Endothelial cell of umbilical vein (primary cell): Measurements from ENCODE around the gene SLC10A7. TPM values are rescaled to one million over a fixed set of nuclear protein-coding genes. Genes with fewer than 3 reads are reported as not detected.

Experiments used
- BruUV-seq: library from RNA; stranded (reverse); fragments of 400-500 nt; replicated peaks from 2 replicates; lab custom pipeline; 2021; lab: Mats Ljungman, UMichigan
- CTCF ChIA-PET: fragments of 300-600, 350-600 bp; sonication (Branson Sonifier 250); formaldehyde crosslinking; loops from one replicate; lab custom pipeline; 2021; ENCODE audit warnings: antibody characterized with exemption, inconsistent platforms; lab: Charles Lee
- POLR2A ChIA-PET: fragments of 300-600, 350-600 bp; sonication (Branson Sonifier 250); formaldehyde crosslinking; loops from one replicate; lab custom pipeline; 2021; ENCODE audit warnings: antibody characterized with exemption, inconsistent platforms; lab: Charles Lee
- DNase-seq: peaks from one replicate; pipeline ENCODE4 v3.0.0-alpha.2; 2011; ENCODE audit warnings: low read depth, low spot score
- FAIRE-seq: peaks from 2 replicates; lab custom pipeline; 2011; peaks lifted over from hg19 to GRCh38; lab: Jason Lieb, UNC
- H2AFZ ChIP-seq: 2 replicates; pipeline ENCODE4 v1.6.0; 2012; ENCODE audit warnings: low read depth, low read length, control low read depth, inconsistent platforms
- H3K27ac ChIP-seq: 2 replicates; pipeline ENCODE4 v1.5.1; 2011; ENCODE audit warnings: low read depth, mild to moderate bottlenecking, control low read depth, low read length, moderate library complexity; ENCODE audit not compliant: insufficient read depth
- H3K27me3 ChIP-seq, 2 experiments: 2 replicates each; pipeline versions ENCODE4 v1.6.0 to v1.6.1; 2011; ENCODE audit warnings: low read length in 2 of 2, mixed read lengths in 1 of 2; ENCODE audit not compliant: control insufficient read depth in 2 of 2, insufficient read depth in 2 of 2
- H3K36me3 ChIP-seq, 2 experiments: 2 replicates in 1 of 2; 3 replicates in 1 of 2; pipeline ENCODE4 v1.5.1; 2011; ENCODE audit warnings: low read length in 2 of 2, mild to moderate bottlenecking in 1 of 2, moderate library complexity in 1 of 2; ENCODE audit not compliant: control insufficient read depth in 2 of 2, insufficient read depth in 2 of 2; ENCODE audit errors: extremely low read depth in 1 of 2
- H3K4me1 ChIP-seq: 3 replicates; pipeline ENCODE4 v1.5.1; 2011; ENCODE audit warnings: mild to moderate bottlenecking, low read length; ENCODE audit not compliant: control insufficient read depth, insufficient read depth; ENCODE audit errors: extremely low read depth
- H3K4me2 ChIP-seq: 2 replicates; pipeline ENCODE4 v1.6.1; 2011; ENCODE audit warnings: low read length, control low read depth, mixed read lengths; ENCODE audit not compliant: insufficient read depth
- H3K4me3 ChIP-seq, 3 experiments: fragments of 200-600 bp in 1 of 3; sonication (generic), shearing (Covaris generic) in 1 of 3; replicated peaks in 1 of 3; 2 replicates each; pipeline ENCODE4 v1.5.1; 2011 to 2016; ENCODE audit warnings: control low read depth in 3 of 3, low read length in 3 of 3, mild to moderate bottlenecking in 2 of 3, inconsistent platforms in 1 of 3, low read depth in 1 of 3, moderate library complexity in 1 of 3; ENCODE audit not compliant: insufficient read depth in 1 of 3
- H3K79me2 ChIP-seq: 2 replicates; pipeline ENCODE4 v1.6.0; 2012; ENCODE audit warnings: low read length, inconsistent platforms; ENCODE audit not compliant: control insufficient read depth, insufficient read depth
- H3K9ac ChIP-seq: replicated peaks from 2 replicates; pipeline ENCODE3; 2011; ENCODE audit warnings: low read length, control low read depth; ENCODE audit not compliant: insufficient read depth; ENCODE audit errors: extremely low read depth
- H3K9me1 ChIP-seq: replicated peaks from 3 replicates; pipeline ENCODE4 v1.6.0; 2011; ENCODE audit warnings: mild to moderate bottlenecking, low read length; ENCODE audit not compliant: control insufficient read depth, insufficient read depth; ENCODE audit errors: extremely low read depth
- H3K9me3 ChIP-seq: replicated peaks from 2 replicates; pipeline ENCODE4 v1.5.1; 2012; ENCODE audit warnings: low read length, inconsistent platforms; ENCODE audit not compliant: control insufficient read depth, insufficient read depth
- H4K20me1 ChIP-seq: replicated peaks from 2 replicates; pipeline ENCODE3; 2011; ENCODE audit warnings: mild to moderate bottlenecking, low read length; ENCODE audit not compliant: control insufficient read depth, insufficient read depth; ENCODE audit errors: extremely low read depth
- CTCF ChIP-seq, 2 donors: IDR thresholded peaks; 1 replicate in 1 of 2; 2 replicates in 1 of 2; pipeline ENCODE4 v1.5.1; 2011; ENCODE audit warnings: low read length in 2 of 2, mild to moderate bottlenecking in 2 of 2, moderate library complexity in 2 of 2, control low read depth in 1 of 2, inconsistent platforms in 1 of 2, low read depth in 1 of 2; ENCODE audit not compliant: insufficient read depth in 1 of 2; ENCODE audit errors: extremely low read depth in 1 of 2
- EZH2 ChIP-seq: IDR thresholded peaks from 2 replicates; pipeline ENCODE4 v1.6.1; 2012; ENCODE audit warnings: borderline replicate concordance, low read depth, mild to moderate bottlenecking, moderate library complexity, low read length, inconsistent platforms; ENCODE audit not compliant: severe bottlenecking
- FOS ChIP-seq: IDR thresholded peaks from 2 replicates; pipeline ENCODE4 v1.6.1; 2011; ENCODE audit warnings: mild to moderate bottlenecking, low read length, moderate library complexity, borderline replicate concordance; ENCODE audit not compliant: insufficient read depth
- GATA2 ChIP-seq: IDR thresholded peaks from 2 replicates; pipeline ENCODE4 v1.7.0; 2011; ENCODE audit warnings: low read depth, mild to moderate bottlenecking, moderate library complexity, mixed read lengths, low read length; ENCODE audit not compliant: insufficient read length, insufficient read depth
- JUN ChIP-seq: IDR thresholded peaks from 2 replicates; pipeline ENCODE4 v1.6.1; 2011; ENCODE audit warnings: borderline replicate concordance, low read depth; ENCODE audit not compliant: insufficient read length, insufficient read depth
- MAX ChIP-seq: IDR thresholded peaks from 2 replicates; pipeline ENCODE4 v1.6.1; 2011; ENCODE audit not compliant: insufficient read depth, insufficient read length
- MYC ChIP-seq: IDR thresholded peaks from one replicate; pipeline ENCODE4 v1.6.1; 2011; ENCODE audit warnings: mild to moderate bottlenecking, low read depth, low read length
- POLR2A ChIP-seq: IDR thresholded peaks from 2 replicates; pipeline ENCODE4 v1.6.1; 2012; ENCODE audit warnings: low read depth, mild to moderate bottlenecking, control low read depth, low read length
- POLR2AphosphoS5 ChIP-seq: IDR thresholded peaks from 2 replicates; pipeline ENCODE4 v1.6.1; 2012; ENCODE audit warnings: low read depth, mild to moderate bottlenecking, control low read depth, low read length, moderate library complexity; ENCODE audit not compliant: insufficient read depth
- dilution Hi-C: fragments of 300-500 bp; cut with MboI; formaldehyde crosslinking; loops from one replicate; pipeline ENCODE4 v1.15.0; 2019; ENCODE audit warnings: low sequenced_read_pairs; ENCODE audit not compliant: extremely low pct_ligation_motif_present
- intact Hi-C: fragments of 100-400 bp; cut with micrococcal nuclease; formaldehyde crosslinking; loops from one replicate; pipeline ENCODE4 v1.10.0; 2022
- polyA plus RNA-seq, 4 experiments: library from polyadenylated mRNA; depleted of rRNA in 3 of 4; stranded (reverse) in 3 of 4; unstranded in 1 of 4; fragments of >200 nt; gene quantifications; 2 replicates each; pipeline versions ENCODE4 v1.2.1 to v1.2.3, GENCODE V29; 2011 to 2012; ENCODE audit warnings: missing spikeins in 1 of 4
- total RNA-seq: library from RNA; stranded (reverse); gene quantifications from 2 replicates; pipeline ENCODE4 v1.2.3, GENCODE V29; 2021

Gene SLC10A7
- total and polyA plus RNA-seq, 2 donors (not counting 3 experiments of a cell fraction or from before 2014, with no cell fraction given) = 13.6 to 20.4 TPM

GRCh38 chr4:146470604-146471003, 51.1 kb downstream of the SLC10A7 start:
- no peak for FAIRE-seq
- Histone ChIP-seq H3K4me3 (no peak overlapping the region), H3K9me3 (no peaks in the 10 kb centered on the region), H3K9ac (no peak overlapping the region), H3K27ac (no peak overlapping the region), H3K79me2 (no peaks in the 10 kb centered on the region), H4K20me1 (peaks cover 2% of the 10 kb centered on the region), H3K4me2 (no peak overlapping the region), H3K4me1 (peaks cover 5% of the 10 kb centered on the region), H3K9me1 (no peaks in the 10 kb centered on the region), H3K27me3 (no peaks in the 10 kb centered on the region), H2AFZ (no peak overlapping the region), H3K36me3 (no peaks in the 10 kb centered on the region)
- no peak for DNase-seq
- TF ChIP-seq EZH2 (no peak), POLR2A (no peak), JUN (no peak), GATA2 (no peak), MYC (no peak), CTCF (IDR thresholded peaks at IDR 0.05; ENCODE audit: extremely low read depth in 1 of 2, insufficient read depth in 1 of 2, low read depth in 1 of 2, low read length in 2 of 2) (no peak), FOS (no peak), MAX (no peak), POLR2AphosphoS5 (no peak)
- dilution Hi-C loops (no loop called here), intact Hi-C loops (no loop called here)
- no TSS peak for BruUV-seq
- POLR2A ChIA-PET = no interaction called here
- CTCF ChIA-PET = no interaction called here
